ENCODE measurements around the gene KLHDC9. TPM values are rescaled to one million over a fixed set of nuclear protein-coding genes. Genes with fewer than 3 reads are reported as not detected.

KLHDC9 gene
- total and polyA plus RNA-seq, 9 of the 15 experiments (the other 6 are each of a cell fraction or from before 2014, with no cell fraction given) = not detected

GRCh38 chr1:161132410-161133219, 34.5 kb downstream of the KLHDC9 start, which contains the start of gene DEDD (continued):
- TF ChIP-seq, protein P1, sequence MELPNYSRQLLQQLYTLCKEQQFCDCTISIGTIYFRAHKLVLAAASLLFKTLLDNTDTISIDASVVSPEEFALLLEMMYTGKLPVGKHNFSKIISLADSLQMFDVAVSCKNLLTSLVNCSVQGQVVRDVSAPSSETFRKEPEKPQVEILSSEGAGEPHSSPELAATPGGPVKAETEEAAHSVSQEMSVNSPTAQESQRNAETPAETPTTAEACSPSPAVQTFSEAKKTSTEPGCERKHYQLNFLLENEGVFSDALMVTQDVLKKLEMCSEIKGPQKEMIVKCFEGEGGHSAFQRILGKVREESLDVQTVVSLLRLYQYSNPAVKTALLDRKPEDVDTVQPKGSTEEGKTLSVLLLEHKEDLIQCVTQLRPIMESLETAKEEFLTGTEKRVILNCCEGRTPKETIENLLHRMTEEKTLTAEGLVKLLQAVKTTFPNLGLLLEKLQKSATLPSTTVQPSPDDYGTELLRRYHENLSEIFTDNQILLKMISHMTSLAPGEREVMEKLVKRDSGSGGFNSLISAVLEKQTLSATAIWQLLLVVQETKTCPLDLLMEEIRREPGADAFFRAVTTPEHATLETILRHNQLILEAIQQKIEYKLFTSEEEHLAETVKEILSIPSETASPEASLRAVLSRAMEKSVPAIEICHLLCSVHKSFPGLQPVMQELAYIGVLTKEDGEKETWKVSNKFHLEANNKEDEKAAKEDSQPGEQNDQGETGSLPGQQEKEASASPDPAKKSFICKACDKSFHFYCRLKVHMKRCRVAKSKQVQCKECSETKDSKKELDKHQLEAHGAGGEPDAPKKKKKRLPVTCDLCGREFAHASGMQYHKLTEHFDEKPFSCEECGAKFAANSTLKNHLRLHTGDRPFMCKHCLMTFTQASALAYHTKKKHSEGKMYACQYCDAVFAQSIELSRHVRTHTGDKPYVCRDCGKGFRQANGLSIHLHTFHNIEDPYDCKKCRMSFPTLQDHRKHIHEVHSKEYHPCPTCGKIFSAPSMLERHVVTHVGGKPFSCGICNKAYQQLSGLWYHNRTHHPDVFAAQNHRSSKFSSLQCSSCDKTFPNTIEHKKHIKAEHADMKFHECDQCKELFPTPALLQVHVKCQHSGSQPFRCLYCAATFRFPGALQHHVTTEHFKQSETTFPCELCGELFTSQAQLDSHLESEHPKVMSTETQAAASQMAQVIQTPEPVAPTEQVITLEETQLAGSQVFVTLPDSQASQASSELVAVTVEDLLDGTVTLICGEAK (IDR thresholded peaks at IDR 0.05) = peak; percentile 82
- TF ChIP-seq, protein P1 (CRISPR knock-in tag; IDR thresholded peaks at IDR 0.05) = no peak
- peak; percentile 27; the same call in 1 of the 2 replicates for TF ChIP-seq HMBOX1 (IDR thresholded peaks at IDR 0.05)
- TF ChIP-seq, protein P2, sequence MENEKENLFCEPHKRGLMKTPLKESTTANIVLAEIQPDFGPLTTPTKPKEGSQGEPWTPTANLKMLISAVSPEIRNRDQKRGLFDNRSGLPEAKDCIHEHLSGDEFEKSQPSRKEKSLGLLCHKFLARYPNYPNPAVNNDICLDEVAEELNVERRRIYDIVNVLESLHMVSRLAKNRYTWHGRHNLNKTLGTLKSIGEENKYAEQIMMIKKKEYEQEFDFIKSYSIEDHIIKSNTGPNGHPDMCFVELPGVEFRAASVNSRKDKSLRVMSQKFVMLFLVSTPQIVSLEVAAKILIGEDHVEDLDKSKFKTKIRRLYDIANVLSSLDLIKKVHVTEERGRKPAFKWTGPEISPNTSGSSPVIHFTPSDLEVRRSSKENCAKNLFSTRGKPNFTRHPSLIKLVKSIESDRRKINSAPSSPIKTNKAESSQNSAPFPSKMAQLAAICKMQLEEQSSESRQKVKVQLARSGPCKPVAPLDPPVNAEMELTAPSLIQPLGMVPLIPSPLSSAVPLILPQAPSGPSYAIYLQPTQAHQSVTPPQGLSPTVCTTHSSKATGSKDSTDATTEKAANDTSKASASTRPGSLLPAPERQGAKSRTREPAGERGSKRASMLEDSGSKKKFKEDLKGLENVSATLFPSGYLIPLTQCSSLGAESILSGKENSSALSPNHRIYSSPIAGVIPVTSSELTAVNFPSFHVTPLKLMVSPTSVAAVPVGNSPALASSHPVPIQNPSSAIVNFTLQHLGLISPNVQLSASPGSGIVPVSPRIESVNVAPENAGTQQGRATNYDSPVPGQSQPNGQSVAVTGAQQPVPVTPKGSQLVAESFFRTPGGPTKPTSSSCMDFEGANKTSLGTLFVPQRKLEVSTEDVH (IDR thresholded peaks at IDR 0.05; ENCODE audit: low read depth, partially characterized antibody) = peak; percentile 50
- TF ChIP-seq NR2C2 (CRISPR knock-in tag; IDR thresholded peaks at IDR 0.05) = no peak; the same call in 1 of the 2 replicates
- TF ChIP-seq NR2C2 (tag; IDR thresholded peaks at IDR 0.05) = peak; percentile 99
- TF ChIP-seq, protein P3, sequence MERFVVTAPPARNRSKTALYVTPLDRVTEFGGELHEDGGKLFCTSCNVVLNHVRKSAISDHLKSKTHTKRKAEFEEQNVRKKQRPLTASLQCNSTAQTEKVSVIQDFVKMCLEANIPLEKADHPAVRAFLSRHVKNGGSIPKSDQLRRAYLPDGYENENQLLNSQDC (CRISPR knock-in tag; IDR thresholded peaks at IDR 0.05) = peak; percentile 94; the same call in 1 of the 2 replicates
- no peak for TF ChIP-seq E2F4 (CRISPR knock-in tag; IDR thresholded peaks at IDR 0.05; ENCODE audit: low read depth)
- peak; percentile 63 for TF ChIP-seq TBP (optimal IDR thresholded peaks at IDR 0.05; ENCODE audit: low read depth, low read length)
- TF ChIP-seq IFI16 (CRISPR knock-in tag; IDR thresholded peaks at IDR 0.05) = no peak
- TF ChIP-seq MBD2 (IDR thresholded peaks at IDR 0.05; ENCODE audit: borderline replicate concordance, low read depth) = peak; percentile 81

All from K562 (cell line).